PC-3 (cell line): ENCODE measurements around the gene SF3B1. TPM values are rescaled to one million over a fixed set of nuclear protein-coding genes. Genes with fewer than 3 reads are reported as not detected.
"Not testable (repeated sequence)": the region's sequence is repeated elsewhere in the genome, so short reads cannot be mapped to it uniquely, and the experiment has no call there.

ENCODE experiments used
- ATAC-seq: fragments of 200-7000 bp; cut with Tn5 transposase; 2 replicates; pipeline ENCODE4 v1.9.1; 2020; ENCODE audit warnings: mild to moderate bottlenecking, moderate library complexity
- BruUV-seq: library from RNA; stranded (reverse); fragments of 400-500 nt; replicated peaks from 2 replicates; lab custom pipeline; 2021; lab: Mats Ljungman, UMichigan
- CTCF ChIA-PET: fragments of 300-600 bp; sonication (Branson Sonifier 250); formaldehyde crosslinking; loops from one replicate; lab custom pipeline; 2022; ENCODE audit warnings: antibody characterized with exemption; lab: Charles Lee
- POLR2A ChIA-PET: fragments of 300-600 bp; sonication (Branson Sonifier 250); formaldehyde crosslinking; loops from one replicate; lab custom pipeline; 2022; ENCODE audit warnings: antibody characterized with exemption; ENCODE audit not compliant: unreplicated experiment; lab: Charles Lee
- DNase-seq: peaks from one replicate; pipeline ENCODE4 v3.0.0-alpha.2; 2015
- H2AFZ ChIP-seq: fragments of 300-600 bp; sonication (generic); 2 replicates; pipeline ENCODE4 v1.6.0; 2016; ENCODE audit warnings: antibody characterized with exemption, low read length
- H3F3A ChIP-seq: fragments of 300-600 bp; sonication (generic); one replicate; pipeline ENCODE4 v1.6.0; 2017; ENCODE audit warnings: antibody characterized with exemption, low read length, control low read depth, mild to moderate bottlenecking; ENCODE audit not compliant: unreplicated experiment
- H3K27ac ChIP-seq: fragments of 300-600 bp; sonication (generic); 2 replicates; pipeline ENCODE4 v1.5.1; 2016; ENCODE audit warnings: mild to moderate bottlenecking, low read length
- H3K27me3 ChIP-seq: fragments of 300-600 bp; sonication (generic); 2 replicates; pipeline ENCODE4 v1.6.1; 2016; ENCODE audit warnings: low read length, mixed read lengths
- H3K36me3 ChIP-seq: fragments of 300-600 bp; sonication (generic); 2 replicates; pipeline ENCODE4 v1.6.1; 2016; ENCODE audit warnings: low read depth, mixed run types, low read length, mixed read lengths
- H3K4me1 ChIP-seq: fragments of 300-600 bp; sonication (generic); 2 replicates; pipeline ENCODE4 v1.5.1; 2016; ENCODE audit warnings: low read length; ENCODE audit not compliant: insufficient read depth
- H3K4me2 ChIP-seq: fragments of 300-600 bp; sonication (generic); 2 replicates; pipeline ENCODE4 v1.6.0; 2016; ENCODE audit warnings: low read length
- H3K4me3 ChIP-seq: fragments of 300-600 bp; sonication (generic); 2 replicates; pipeline ENCODE4 v1.5.1; 2016; ENCODE audit warnings: mild to moderate bottlenecking, low read length, mixed read lengths
- H3K79me2 ChIP-seq: fragments of 300-600 bp; sonication (generic); 2 replicates; pipeline ENCODE4 v1.6.1; 2017; ENCODE audit warnings: low read length, mixed read lengths
- H3K9ac ChIP-seq: fragments of 300-600 bp; sonication (generic); 2 replicates; pipeline ENCODE4 v1.6.0; 2016; ENCODE audit warnings: mild to moderate bottlenecking, low read length
- H3K9me2 ChIP-seq: fragments of 300-600 bp; sonication (generic); replicated peaks from 2 replicates; pipeline ENCODE4 v1.6.1; 2016; ENCODE audit warnings: mixed run types, low read length, mixed read lengths
- H3K9me3 ChIP-seq: fragments of 300-600 bp; sonication (generic); 2 replicates; pipeline ENCODE4 v1.6.1; 2016; ENCODE audit warnings: low read length, mixed read lengths
- H4K20me1 ChIP-seq: fragments of 300-600 bp; sonication (generic); 2 replicates; pipeline ENCODE4 v1.6.1; 2016; ENCODE audit warnings: low read length, mixed read lengths
- EZH2 ChIP-seq: fragments of 300-600 bp; sonication (generic); IDR thresholded peaks from one replicate; pipeline ENCODE4 v1.6.1; 2017; ENCODE audit warnings: antibody characterized with exemption, mild to moderate bottlenecking, low read length; ENCODE audit not compliant: unreplicated experiment
- EZH2phosphoT487 ChIP-seq: fragments of 300-600 bp; sonication (generic); IDR thresholded peaks from 2 replicates; pipeline ENCODE4 v1.6.1; 2018; ENCODE audit warnings: mild to moderate bottlenecking, antibody characterized with exemption, low read length, borderline replicate concordance
- intact Hi-C: fragments of 100-400 bp; cut with micrococcal nuclease; formaldehyde crosslinking; loops from 2 replicates; pipeline ENCODE4 v1.9.0; 2023
- total RNA-seq: library from RNA; depleted of rRNA; stranded (reverse); fragments of >200 nt; gene quantifications from 2 replicates; pipeline ENCODE4 v1.2.3, GENCODE V29; 2014
- TF ChIP-seq, protein P1 (sequence below): fragments of 300-600 bp; sonication (generic); conservative IDR thresholded peaks from 2 replicates; pipeline ENCODE4 v1.5.1; 2017; ENCODE audit warnings: antibody characterized with exemption, low read depth, mild to moderate bottlenecking, low read length

The SF3B1 gene
- total RNA-seq, 1 experiment from 2014 or later = 143 TPM

DNA sequence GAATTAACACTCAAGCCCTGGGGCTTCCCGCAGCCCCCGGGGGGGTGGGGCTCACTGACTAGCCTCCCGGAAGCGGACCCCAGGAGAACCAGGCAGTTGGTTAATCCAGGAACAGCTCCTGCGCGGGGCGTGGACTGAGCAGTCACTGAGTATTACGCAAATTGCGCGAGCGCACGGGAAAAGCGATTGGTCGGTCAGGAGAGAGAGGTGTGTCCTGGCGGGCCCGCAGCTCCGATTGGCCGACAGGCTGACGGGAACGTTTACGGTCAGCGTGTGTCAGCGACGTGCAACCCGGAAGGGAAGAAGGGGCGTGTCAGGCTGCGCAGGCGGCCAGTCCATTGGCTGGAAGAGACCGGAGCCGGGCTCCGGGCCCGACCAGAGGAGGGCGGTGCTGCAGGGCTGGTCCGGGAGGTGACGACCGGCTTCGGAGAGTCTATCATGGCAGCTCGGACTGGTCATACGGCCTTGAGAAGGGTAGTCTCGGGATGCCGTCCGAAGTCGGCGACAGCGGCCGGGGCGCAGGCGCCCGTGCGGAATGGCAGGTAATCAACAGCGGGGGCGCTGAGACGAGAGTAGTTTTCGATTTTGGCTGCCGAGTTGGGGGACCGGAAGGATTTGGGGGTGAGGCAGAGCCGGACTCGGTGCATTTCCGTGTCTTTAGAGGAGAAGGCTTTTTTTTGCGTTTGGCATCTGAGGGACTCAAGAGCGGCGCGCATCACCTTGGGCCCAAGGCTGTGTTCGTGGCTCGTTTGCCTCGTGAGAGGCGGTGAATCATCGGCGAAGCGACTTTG lies 18.5 kb upstream of the SF3B1 start, which contains the start of gene COQ10B:
COQ10B (plus strand) TSS at position 430 of the 791 bp plus-strand sequence; CDS start at position 439, 9 bp downstream.
- H3K27ac ChIP-seq = peak within 1 kb of the TSS; percentile 92
- H3K27me3 ChIP-seq = no peaks in the 10 kb centered on the region
- ATAC-seq (peak; percentile 95), DNase-seq (peak; percentile 99)
- no peaks in the 10 kb centered on the region for H3K9me3 ChIP-seq
- peak within 1 kb of the TSS; percentile 93 for H3K9ac ChIP-seq
- peaks cover 11% of the 10 kb centered on the region for H3K4me1 ChIP-seq
- H4K20me1 ChIP-seq = peaks cover 24% of the 10 kb centered on the region
- peak within 1 kb of the TSS; percentile 79 for H2AFZ ChIP-seq
- intact Hi-C loops = loop anchor here (1.0 kb wide), 3 partner anchors 18 to 160 kb away; partner anchors contain the start of genes HSPE1 and SF3B1
- no peaks in the 10 kb centered on the region for H3F3A ChIP-seq
- TF ChIP-seq EZH2phosphoT487 = no peak
- TF ChIP-seq EZH2 = no peak
- TF ChIP-seq, protein P1, sequence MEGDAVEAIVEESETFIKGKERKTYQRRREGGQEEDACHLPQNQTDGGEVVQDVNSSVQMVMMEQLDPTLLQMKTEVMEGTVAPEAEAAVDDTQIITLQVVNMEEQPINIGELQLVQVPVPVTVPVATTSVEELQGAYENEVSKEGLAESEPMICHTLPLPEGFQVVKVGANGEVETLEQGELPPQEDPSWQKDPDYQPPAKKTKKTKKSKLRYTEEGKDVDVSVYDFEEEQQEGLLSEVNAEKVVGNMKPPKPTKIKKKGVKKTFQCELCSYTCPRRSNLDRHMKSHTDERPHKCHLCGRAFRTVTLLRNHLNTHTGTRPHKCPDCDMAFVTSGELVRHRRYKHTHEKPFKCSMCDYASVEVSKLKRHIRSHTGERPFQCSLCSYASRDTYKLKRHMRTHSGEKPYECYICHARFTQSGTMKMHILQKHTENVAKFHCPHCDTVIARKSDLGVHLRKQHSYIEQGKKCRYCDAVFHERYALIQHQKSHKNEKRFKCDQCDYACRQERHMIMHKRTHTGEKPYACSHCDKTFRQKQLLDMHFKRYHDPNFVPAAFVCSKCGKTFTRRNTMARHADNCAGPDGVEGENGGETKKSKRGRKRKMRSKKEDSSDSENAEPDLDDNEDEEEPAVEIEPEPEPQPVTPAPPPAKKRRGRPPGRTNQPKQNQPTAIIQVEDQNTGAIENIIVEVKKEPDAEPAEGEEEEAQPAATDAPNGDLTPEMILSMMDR = no peak
- ChIA-PET POLR2A (interaction anchor here (0.5 to 1.0 kb wide), 7 partner anchors 11 to 830 kb away, joined by 3 to 11 read pairs (median 3); partner anchors contain the start of genes HSPD1, HSPE1 and SF3B1), CTCF (interaction anchor here (0.7 kb wide), 2 partner anchors 159 to 326 kb away, joined by 3 to 4 read pairs; no protein-coding TSS in a partner anchor)
- peaks cover 49% of the 10 kb centered on the region for H3K79me2 ChIP-seq
- no peaks in the 10 kb centered on the region for H3K9me2 ChIP-seq
- H3K4me2 ChIP-seq = peak within 1 kb of the TSS; percentile 98
- H3K36me3 ChIP-seq = no peaks in the 10 kb centered on the region
- peak within 1 kb of the TSS; percentile 84 for H3K4me3 ChIP-seq
- TSS peak; percentile 81 for BruUV-seq

DNA sequence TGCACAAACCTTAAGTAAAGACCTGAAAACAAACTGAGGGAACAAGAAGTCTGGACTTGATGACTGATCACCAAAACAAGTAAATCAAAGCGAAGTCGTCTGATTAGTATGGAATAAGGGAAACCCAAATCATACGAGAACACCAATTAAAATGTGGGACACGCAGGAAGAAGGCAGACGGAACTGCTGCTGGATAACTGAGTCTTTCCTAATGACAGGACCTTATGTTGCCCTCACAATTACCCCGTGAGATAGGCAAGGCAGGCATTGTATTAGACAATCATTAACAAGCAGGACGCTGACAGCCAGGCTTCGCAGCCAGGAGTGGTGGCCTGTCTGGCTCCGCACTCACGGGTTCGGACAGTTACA lies 17.9 kb upstream of the SF3B1 start:
- TF ChIP-seq EZH2 = no peak
- Histone ChIP-seq H3K9me2 (no peaks in the 10 kb centered on the region), H3K4me3 (peak overlapping the region; percentile 84), H4K20me1 (peaks cover 22% of the 10 kb centered on the region), H3K36me3 (no peaks in the 10 kb centered on the region), H3K79me2 (peaks cover 44% of the 10 kb centered on the region), H3F3A (no peaks in the 10 kb centered on the region), H3K27me3 (no peaks in the 10 kb centered on the region), H3K27ac (peak overlapping the region; percentile 43), H3K4me2 (peak overlapping the region; percentile 86), H3K9ac (peak overlapping the region; percentile 73), H3K9me3 (no peaks in the 10 kb centered on the region), H2AFZ (peak overlapping the region; percentile 72), H3K4me1 (peaks cover 11% of the 10 kb centered on the region)
- BruUV-seq = no TSS peak
- peak; percentile 21 for ATAC-seq
- intact Hi-C loops = loop anchor here (1.0 kb wide), 3 partner anchors 17 to 161 kb away; partner anchors contain the start of genes HSPE1 and SF3B1
- CTCF ChIA-PET = interaction anchor here (0.7 kb wide), 2 partner anchors 160 to 327 kb away, joined by 3 to 4 read pairs; no protein-coding TSS in a partner anchor
- POLR2A ChIA-PET = interaction anchor here (0.5 to 1.0 kb wide), 7 partner anchors 12 to 830 kb away, joined by 3 to 11 read pairs (median 3); partner anchors contain the start of genes HSPD1, HSPE1 and SF3B1
- no peak for DNase-seq

DNA sequence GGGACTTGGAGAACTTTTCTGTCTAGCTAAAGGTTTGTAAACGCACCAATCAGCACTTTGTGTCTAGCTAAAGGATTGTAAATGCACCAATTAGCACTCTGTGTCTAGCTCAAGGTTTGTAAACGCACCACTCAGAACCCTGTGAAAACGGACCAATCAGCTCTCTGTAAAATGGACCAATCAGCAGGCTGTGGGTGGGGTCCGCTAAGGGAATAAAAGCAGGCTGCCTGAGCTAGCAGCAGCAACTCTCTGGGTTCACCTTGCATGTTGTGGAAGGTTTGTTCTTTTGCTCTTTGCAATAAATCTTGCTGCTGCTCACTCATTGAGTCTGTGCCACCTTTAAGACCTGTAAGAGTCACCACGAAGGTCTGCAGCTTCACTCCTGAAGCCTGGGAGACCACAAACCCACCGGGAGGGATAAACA lies 16.1 kb upstream of the SF3B1 start:
- peaks cover 26% of the 10 kb centered on the region for H3K79me2 ChIP-seq
- H3K4me2 ChIP-seq, H3K27me3 ChIP-seq, ATAC-seq, BruUV-seq, H3K27ac ChIP-seq, intact Hi-C loops, H3K9me2 ChIP-seq, H3F3A ChIP-seq, H3K4me3 ChIP-seq, H2AFZ ChIP-seq, POLR2A ChIA-PET, DNase-seq, CTCF ChIA-PET, H3K9me3 ChIP-seq, H3K36me3 ChIP-seq, H3K9ac ChIP-seq: not testable (repeated sequence)
- H3K4me1 ChIP-seq = peaks cover 11% of the 10 kb centered on the region
- H4K20me1 ChIP-seq = peaks cover 21% of the 10 kb centered on the region
